ENCODE results near the gene WRAP73.
"Not testable (repeated sequence)": the region's sequence is repeated elsewhere in the genome, so short reads cannot be mapped to it uniquely, and the experiment has no call there.

WRAP73 gene

DNA sequence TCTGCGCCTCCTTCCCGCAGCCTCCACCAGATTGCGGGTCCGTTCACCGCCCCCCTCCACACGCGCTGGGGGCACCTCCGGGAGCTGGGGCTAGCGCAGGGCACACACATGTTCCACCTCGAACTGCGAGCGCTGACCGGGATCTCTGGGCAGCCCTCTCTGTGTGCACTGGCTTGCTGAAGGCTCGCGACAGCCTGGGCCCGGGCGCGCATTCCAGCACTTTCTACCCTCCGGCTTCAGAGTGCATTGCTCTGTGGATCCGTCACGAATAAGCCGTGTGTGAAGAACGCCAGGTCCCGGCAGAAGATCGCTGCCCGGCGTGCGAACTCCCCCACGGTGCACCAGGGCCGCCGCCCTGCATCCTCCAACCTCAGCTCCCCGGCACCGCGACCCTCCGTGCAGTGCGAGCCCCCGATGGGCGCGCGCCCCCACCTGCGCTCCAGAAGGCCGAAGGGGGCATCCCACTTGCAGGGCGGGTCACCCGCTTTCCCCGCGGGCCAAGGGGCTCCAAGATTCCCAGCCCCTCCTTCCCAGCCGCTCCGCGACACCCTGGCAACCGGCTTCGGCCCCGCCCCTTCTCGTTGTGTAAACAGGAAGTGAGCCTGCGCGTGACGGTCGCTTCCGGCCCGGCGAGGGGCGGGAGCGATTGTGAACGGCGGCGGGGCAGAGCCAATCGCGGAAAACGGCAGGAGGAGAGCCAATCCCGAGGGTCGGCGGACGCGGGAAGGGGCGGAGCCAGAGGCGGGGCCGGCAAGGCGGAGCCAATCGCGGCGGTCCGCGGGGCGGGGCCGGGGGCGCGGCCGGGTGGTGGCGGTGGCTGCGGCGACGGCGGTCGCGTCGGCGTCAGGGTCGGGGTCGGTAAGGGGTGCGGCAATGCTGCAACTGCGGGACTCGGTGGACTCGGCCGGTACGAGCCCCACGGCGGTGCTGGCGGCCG lies 25.4 kb downstream of the WRAP73 start, which contains the start of gene TPRG1L:
TPRG1L (plus strand) TSS at position 816 of the 937 bp plus-strand sequence; CDS start at position 874, 58 bp downstream.
- Histone ChIP-seq H3K27ac (ENCODE audit: low read depth, low read length) (no peak within 1 kb of the TSS), H3F3A (ENCODE audit: insufficient read depth) (no peaks in the 10 kb centered on the region), H3K9me3 (ENCODE audit: insufficient read depth, low read length) (no peaks in the 10 kb centered on the region), H3K9ac (ENCODE audit: low read length) (peak within 1 kb of the TSS; percentile 55), H3K4me3 (ENCODE audit: insufficient read depth, low read length, poor library complexity, severe bottlenecking) (peak within 1 kb of the TSS; percentile 60), H4K20me1 (ENCODE audit: low read depth, low read length) (no peaks in the 10 kb centered on the region), H3K9me2 (replicated peaks; ENCODE audit: insufficient read depth, low read length) (no peaks in the 10 kb centered on the region), H3K4me2 (ENCODE audit: low read depth, low read length, poor library complexity, severe bottlenecking) (peak within 1 kb of the TSS; percentile 55), H3K27me3 (ENCODE audit: low read length) (no peaks in the 10 kb centered on the region), H3K79me2 (ENCODE audit: insufficient read depth, low read length) (no peaks in the 10 kb centered on the region), H2AFZ (ENCODE audit: low read depth, low read length, severe bottlenecking) (peak within 1 kb of the TSS; percentile 93), H3K36me3 (ENCODE audit: low read length) (no peaks in the 10 kb centered on the region)
- TF ChIP-seq, protein P1, sequence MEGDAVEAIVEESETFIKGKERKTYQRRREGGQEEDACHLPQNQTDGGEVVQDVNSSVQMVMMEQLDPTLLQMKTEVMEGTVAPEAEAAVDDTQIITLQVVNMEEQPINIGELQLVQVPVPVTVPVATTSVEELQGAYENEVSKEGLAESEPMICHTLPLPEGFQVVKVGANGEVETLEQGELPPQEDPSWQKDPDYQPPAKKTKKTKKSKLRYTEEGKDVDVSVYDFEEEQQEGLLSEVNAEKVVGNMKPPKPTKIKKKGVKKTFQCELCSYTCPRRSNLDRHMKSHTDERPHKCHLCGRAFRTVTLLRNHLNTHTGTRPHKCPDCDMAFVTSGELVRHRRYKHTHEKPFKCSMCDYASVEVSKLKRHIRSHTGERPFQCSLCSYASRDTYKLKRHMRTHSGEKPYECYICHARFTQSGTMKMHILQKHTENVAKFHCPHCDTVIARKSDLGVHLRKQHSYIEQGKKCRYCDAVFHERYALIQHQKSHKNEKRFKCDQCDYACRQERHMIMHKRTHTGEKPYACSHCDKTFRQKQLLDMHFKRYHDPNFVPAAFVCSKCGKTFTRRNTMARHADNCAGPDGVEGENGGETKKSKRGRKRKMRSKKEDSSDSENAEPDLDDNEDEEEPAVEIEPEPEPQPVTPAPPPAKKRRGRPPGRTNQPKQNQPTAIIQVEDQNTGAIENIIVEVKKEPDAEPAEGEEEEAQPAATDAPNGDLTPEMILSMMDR (IDR thresholded peaks at IDR 0.05; ENCODE audit: insufficient read depth, low read length, poor library complexity, severe bottlenecking), result no peak
- TF ChIP-seq EZH2phosphoT487 (conservative IDR thresholded peaks at IDR 0.05; ENCODE audit: low read length), result no peak

DNA sequence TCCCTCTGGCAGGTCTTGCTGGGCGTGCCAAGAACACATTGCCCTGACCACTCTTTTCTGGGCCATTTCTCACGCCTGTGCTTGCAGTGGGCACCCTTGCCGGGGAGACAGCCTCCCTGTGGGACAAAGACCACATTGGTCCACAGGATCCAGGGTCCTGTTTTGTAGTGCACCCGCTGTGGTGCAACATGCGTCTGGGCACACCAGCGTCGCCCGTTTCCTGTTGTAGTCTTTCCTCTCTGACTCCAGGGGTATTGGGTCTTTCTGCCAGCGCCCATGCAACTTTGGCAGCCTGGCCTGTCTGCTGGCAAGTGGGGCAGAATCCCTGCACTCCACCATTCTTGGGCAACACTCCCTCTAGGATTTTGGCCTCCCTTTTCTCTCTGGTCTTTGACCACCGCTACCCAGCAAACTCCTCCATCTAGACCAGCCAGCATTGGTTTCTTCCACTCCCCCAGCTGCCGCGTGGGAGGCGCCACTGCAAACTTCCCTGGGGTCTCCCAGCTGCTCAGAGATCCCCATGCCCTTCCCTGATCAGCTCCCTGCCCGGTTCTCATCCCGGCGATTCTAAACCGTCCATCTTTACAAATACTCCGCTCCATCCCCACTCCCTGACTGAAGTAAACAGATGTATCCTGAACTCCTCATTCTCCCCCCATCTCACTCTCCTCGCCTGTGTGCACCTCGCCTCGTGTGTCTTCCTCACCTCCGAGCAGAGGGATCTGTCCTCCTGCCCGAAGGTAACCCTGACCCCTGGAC lies 26.3 kb downstream of the WRAP73 start:
- Histone ChIP-seq H3K36me3 (ENCODE audit: low read length) (no peaks in the 10 kb centered on the region), H3K9ac (ENCODE audit: low read length) (0 out of 2 replicates have a peak overlapping the region, but pooled peaks have one; percentile 55), H3K27ac (ENCODE audit: low read depth, low read length) (no peak overlapping the region), H3K4me2 (ENCODE audit: low read depth, low read length, poor library complexity, severe bottlenecking) (peak overlapping the region; percentile 55), H3K9me2 (replicated peaks; ENCODE audit: insufficient read depth, low read length) (no peaks in the 10 kb centered on the region), H3K9me3 (ENCODE audit: insufficient read depth, low read length) (no peaks in the 10 kb centered on the region), H2AFZ (ENCODE audit: low read depth, low read length, severe bottlenecking) (peak overlapping the region; percentile 93), H3K4me3 (ENCODE audit: insufficient read depth, low read length, poor library complexity, severe bottlenecking) (peak overlapping the region; percentile 60), H3K79me2 (ENCODE audit: insufficient read depth, low read length) (no peaks in the 10 kb centered on the region), H4K20me1 (ENCODE audit: low read depth, low read length) (no peaks in the 10 kb centered on the region), H3F3A (ENCODE audit: insufficient read depth) (no peaks in the 10 kb centered on the region), H3K27me3 (ENCODE audit: low read length) (no peaks in the 10 kb centered on the region)
- TF ChIP-seq, protein P1 (IDR thresholded peaks at IDR 0.05; ENCODE audit: insufficient read depth, low read length, poor library complexity, severe bottlenecking), result no peak

DNA sequence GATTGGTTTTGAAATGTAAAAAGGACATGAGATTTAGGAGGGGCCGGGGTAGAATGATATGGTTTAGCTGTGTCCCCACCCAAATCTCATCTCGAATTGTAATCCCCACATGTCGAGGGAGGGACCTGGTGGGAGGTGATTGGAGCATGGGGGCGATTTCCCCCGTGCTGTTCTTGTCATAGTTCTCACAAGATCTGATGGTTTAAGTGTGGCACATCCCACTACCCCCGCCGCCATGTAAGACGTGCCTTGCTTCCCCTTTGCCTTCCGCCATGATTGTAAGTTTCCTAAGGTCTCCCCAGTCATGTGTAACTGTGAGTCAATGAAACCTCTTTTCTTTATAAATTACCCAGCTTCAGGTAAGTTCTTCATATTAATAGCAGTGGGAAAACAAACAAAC lies 27.8 kb downstream of the WRAP73 start:
- H3F3A ChIP-seq (ENCODE audit: insufficient read depth); H3K27me3 ChIP-seq (ENCODE audit: low read length); H3K9ac ChIP-seq (ENCODE audit: low read length); H3K79me2 ChIP-seq (ENCODE audit: insufficient read depth, low read length); H3K9me3 ChIP-seq (ENCODE audit: insufficient read depth, low read length); H2AFZ ChIP-seq (ENCODE audit: low read depth, low read length, severe bottlenecking); H3K36me3 ChIP-seq (ENCODE audit: low read length); H3K27ac ChIP-seq (ENCODE audit: low read depth, low read length); H3K4me3 ChIP-seq (ENCODE audit: insufficient read depth, low read length, poor library complexity, severe bottlenecking); H3K9me2 ChIP-seq (replicated peaks; ENCODE audit: insufficient read depth, low read length); H3K4me2 ChIP-seq (ENCODE audit: low read depth, low read length, poor library complexity, severe bottlenecking); H4K20me1 ChIP-seq (ENCODE audit: low read depth, low read length): not testable (repeated sequence)

DNA sequence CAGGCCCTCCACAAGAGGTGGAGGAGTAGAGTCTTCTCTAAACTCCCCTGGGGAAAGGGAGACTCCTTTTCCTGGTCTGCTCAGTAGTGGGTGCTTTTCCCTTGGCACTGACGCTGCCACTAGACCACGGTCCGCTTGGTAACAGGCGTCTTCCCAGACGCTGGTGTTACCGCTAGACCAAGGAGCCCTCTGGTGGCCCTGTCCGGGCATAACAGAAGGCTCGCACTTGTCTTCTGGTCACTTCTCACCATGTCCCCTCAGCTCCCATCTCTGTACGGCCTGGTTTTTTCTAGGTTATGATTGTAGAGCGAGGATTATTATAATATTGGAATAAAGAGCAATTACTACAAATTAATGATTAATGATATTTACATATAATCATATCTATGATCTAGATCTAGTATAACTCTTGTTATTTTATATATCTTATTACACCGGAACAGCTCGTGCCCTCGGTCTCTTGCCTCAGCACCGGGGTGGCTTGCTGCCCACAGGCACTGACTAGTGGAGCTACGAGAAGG lies 28.7 kb downstream of the WRAP73 start:
- not testable (repeated sequence) for H3K4me3 ChIP-seq (ENCODE audit: insufficient read depth, low read length, poor library complexity, severe bottlenecking); H3K36me3 ChIP-seq (ENCODE audit: low read length); H4K20me1 ChIP-seq (ENCODE audit: low read depth, low read length); H2AFZ ChIP-seq (ENCODE audit: low read depth, low read length, severe bottlenecking); H3K79me2 ChIP-seq (ENCODE audit: insufficient read depth, low read length); H3K9me3 ChIP-seq (ENCODE audit: insufficient read depth, low read length); H3K9me2 ChIP-seq (replicated peaks; ENCODE audit: insufficient read depth, low read length); H3K27ac ChIP-seq (ENCODE audit: low read depth, low read length); H3K27me3 ChIP-seq (ENCODE audit: low read length); H3K9ac ChIP-seq (ENCODE audit: low read length); H3F3A ChIP-seq (ENCODE audit: insufficient read depth); H3K4me2 ChIP-seq (ENCODE audit: low read depth, low read length, poor library complexity, severe bottlenecking)
